NCI-H2029 (cell line): Measurements from ENCODE around the gene CCDC73.
A peak's percentile ranks its signal among the peaks of the same experiment; 100 is the strongest.

ENCODE experiments used
- DNase-seq: peaks from one replicate; lab custom pipeline; 2025; lab: John Stamatoyannopoulos, UW

The CCDC73 gene

DNA sequence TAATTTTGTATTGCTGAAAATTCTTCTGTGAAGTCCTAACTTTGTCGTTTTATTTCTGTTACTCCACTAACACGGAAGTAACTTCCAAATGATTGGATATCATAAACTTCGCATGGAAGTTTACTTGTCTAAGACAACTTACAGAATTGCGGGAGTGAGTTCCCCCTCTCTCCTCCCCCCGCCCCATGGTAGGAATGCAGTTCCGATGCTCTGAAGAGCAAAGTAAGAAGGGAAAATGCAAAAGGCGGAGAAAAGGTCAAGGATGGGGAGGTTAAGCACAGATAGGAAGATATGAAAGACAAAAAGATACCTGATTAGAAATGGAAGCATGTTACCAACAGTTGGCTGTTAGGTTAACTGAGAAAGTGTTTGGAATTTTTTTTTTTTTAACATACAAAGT lies 209.5 kb downstream of the CCDC73 start:
- no peak for DNase-seq

DNA sequence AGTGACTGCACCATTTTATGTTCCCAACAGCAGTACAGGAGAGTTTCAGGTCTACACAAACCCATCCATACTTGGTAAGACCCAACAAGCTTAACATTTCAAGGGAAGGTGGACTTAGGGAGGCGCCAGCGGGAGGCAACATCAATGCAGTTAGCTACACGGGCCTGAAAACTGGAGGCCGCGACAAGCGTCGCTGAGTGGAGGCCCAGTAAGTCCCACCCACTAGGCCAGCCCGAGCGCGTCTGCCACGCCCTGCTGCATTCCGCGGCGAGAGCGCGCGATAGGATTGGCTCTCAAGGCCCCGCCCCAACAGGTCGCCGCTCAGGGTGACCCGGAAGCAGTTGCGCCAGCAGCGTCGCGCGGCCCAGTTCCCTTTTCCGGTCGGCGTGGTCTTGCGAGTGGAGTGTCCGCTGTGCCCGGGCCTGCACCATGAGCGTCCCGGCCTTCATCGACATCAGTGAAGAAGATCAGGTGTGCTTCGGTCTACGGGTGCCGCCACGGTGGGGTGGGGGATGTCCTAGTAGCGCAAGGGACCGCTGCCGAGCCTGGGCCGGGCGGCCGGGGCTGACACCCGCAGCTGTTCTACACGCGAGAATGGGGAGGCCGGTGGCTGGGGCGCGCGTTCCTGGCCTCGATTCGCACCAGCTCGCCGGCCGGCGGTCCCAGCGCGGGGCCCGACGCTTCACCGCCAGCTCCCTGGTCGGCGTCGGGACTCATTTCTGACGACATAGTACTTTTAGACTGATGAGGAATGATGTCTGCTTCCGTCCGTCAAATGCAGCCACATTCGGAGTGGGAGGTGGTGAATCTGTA lies 210.8 kb downstream of the CCDC73 start, which contains the start of gene EIF3M:
Gene EIF3M (plus strand): TSS at position 373 of the 813 bp plus-strand sequence. CDS start 57 bp downstream, at position 430.
- DNase-seq = peak; percentile 93

DNA sequence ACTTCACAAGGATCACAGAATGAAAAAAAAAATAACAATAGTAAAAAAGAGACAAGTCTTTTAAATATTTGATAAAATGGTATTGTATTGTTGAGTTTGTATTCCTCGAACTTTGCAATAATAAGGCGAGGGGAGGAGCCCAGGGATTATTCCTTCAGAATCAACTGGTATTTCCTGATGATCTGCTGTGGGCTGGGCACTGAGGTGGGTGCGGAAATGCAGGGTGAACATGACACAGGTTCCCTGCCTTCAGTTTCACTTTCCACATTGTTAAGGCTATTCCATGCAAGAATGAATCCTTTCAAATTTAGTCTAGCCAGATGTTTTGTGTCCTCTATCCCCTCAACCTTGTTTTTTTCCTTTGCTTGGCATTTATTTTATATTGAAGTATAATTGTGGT lies 212.9 kb downstream of the CCDC73 start:
- DNase-seq = no peak

DNA sequence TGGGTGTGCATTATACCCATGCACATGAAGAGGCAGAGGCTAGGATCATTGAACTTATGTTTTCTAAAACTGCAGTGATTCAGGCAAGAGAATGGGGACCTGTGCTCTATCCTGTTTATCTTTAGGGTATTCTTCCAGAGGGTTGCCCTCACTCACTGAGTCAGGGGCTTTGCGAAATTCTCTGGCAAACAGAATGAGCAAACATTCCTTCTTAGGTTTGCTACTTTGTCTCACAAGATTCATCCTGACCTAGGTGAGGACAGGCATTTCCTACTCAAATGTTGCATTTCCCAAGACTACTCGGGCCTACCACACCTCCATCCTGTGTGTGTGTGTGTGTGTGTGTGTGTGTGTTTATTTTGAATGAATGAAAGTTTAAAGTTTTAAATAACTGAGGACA lies 213.5 kb downstream of the CCDC73 start:
- no peak for DNase-seq

DNA sequence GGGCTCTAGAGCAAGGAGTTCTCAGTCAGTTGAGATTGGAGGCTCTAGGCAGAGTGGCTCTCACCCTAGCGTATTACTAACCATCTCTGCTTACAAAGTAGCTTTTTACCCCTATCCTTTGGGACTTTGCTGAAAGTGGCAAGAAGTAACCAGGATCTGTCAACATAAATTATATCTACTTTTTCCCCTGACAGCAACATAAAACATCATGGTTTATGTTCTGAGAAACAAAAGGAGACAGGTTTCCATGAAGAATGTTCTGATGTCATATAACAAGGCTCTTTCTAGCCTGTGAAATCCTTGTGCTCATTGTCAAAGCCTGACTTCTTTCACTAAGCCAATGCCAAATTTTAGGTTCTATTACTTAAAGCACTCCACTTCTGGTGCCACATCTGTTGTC lies 218.0 kb downstream of the CCDC73 start:
- DNase-seq = no peak

GRCh38 chr11:32575070-32575469 lies 219.4 kb downstream of the CCDC73 start:
- DNase-seq = no peak

- no peak for DNase-seq
These were observed 220.0 kb downstream of the CCDC73 start for GRCh38 chr11:32574421-32574820.

GRCh38 chr11:32573228-32573627 lies 221.2 kb downstream of the CCDC73 start:
- no peak for DNase-seq

- DNase-seq = no peak
These were observed 223.4 kb downstream of the CCDC73 start for GRCh38 chr11:32571039-32571438.

DNA sequence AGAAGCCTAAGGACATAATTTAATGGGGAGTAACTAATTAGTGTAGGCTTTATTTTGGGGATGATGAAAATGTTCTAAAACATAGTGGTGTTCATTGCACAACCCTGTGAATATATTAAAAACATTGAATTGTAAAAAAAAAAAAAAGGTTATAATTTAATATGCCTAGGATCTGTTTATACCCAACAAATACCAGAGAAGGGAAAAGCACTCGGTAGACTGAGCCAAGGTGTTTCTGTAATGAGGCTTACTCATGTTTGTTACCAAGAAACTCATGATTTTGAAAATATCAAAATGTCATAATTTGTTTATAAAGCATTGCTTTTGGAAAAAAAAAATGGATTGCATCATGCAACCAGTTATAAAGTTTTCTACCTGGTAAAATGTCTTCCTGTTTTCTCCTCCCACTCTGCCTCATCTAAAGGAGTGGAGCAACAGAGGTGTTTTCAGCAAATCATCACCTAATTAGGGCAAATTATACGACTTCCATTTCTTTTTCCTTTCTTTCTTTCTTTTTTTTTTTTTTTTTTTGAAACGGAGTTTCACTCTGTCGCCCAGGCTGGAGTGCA lies 225.1 kb downstream of the CCDC73 start:
- no peak for DNase-seq

DNA sequence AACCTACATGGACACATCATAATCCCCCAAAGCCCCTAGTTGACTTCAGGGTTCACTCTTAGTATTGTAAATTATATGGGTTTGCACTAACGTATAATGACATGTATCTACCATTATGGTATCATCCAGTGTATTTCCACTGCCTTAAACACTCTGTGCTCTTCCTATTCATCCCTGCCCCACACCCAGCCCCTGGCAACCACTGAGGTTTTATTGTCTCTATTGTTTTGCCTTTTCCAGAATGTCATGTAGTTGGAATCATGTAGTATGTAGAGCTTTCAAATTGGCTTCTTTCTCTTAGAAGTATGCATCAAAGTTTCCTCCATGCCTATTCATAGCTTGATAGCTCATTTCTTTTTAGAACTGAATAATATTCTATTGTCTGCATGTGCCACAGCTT lies 227.3 kb downstream of the CCDC73 start:
- DNase-seq = no peak

GRCh38 chr11:32566517-32566916 lies 227.9 kb downstream of the CCDC73 start:
- DNase-seq = no peak

- no peak for DNase-seq
These were observed 230.9 kb downstream of the CCDC73 start for GRCh38 chr11:32563600-32563959.

GRCh38 chr11:32562839-32563599 lies 231.4 kb downstream of the CCDC73 start:
- DNase-seq = no peak

DNA sequence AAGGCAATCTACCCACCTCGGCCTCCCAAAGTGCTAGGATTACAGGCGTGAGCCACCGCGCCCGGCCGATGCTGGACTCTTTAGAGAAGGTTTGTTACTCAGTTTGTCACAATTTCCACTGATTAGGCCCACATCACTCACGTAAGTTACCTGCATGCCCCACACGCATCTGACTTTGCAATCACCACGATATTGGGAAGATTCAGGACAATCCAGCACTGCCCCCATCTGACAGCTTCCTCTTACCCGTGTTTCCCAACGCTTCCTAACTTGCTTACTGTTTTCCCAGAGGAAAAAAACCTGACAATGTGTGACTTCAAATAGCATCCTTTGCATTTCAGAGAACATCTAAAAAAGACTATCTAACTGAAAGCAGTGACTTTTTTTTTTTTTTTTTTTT lies 232.6 kb downstream of the CCDC73 start:
- DNase-seq = no peak

DNA sequence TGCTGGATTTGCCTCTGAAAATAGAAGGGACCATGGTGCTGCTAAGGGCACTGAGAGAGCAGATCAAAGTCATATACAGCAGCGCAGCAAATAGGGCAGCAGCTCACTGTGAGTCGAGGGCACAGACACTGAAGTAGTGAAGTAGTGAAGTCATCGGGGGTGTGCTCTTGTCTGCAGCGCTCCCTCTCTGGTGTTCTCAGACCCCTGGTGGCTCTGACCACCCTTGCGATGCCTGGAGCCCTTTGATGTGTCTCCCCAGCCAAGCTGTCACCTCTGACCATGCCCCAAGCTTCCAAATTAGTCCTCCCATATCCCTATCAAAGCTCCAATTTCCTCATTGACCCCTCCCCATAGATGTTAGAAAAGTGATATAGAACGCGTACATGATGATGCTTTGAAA lies 238.6 kb downstream of the CCDC73 start:
- no peak for DNase-seq

DNA sequence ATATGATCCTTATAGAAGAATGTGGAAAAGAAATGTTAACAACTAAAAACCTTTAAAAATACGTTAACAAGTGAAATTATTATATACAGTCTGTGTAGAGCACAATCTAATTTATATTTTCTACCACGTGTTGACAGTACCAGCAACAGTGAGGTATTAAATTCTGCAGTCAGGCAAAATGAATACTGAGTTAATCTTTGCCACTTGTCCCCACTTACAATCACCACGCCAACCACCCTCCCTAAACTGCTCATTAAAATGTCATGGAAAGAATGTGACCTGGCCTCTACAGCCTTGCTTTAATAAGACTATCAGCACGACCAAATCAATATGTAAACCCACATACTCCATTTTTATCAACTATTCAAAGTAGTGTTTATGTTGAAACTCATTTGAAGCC lies 239.4 kb downstream of the CCDC73 start:
- DNase-seq = no peak
